Activated CD8-positive, alpha-beta memory T cell treated with anti-CD3 and anti-CD28 coated beads for 1 hour (primary cell): Measurements from ENCODE around the gene PRKAG2.
"Not testable (repeated sequence)": the region's sequence is repeated elsewhere in the genome, so short reads cannot be mapped to it uniquely, and the experiment has no call there.

Source experiments
- DNase-seq, 2 donors: peaks; one replicate each; pipeline ENCODE4 v3.0.0-alpha.2; 2020; ENCODE audit warnings: low read depth in 1 of 2; ENCODE audit errors: extremely low read depth in 1 of 2

Gene PRKAG2

DNA sequence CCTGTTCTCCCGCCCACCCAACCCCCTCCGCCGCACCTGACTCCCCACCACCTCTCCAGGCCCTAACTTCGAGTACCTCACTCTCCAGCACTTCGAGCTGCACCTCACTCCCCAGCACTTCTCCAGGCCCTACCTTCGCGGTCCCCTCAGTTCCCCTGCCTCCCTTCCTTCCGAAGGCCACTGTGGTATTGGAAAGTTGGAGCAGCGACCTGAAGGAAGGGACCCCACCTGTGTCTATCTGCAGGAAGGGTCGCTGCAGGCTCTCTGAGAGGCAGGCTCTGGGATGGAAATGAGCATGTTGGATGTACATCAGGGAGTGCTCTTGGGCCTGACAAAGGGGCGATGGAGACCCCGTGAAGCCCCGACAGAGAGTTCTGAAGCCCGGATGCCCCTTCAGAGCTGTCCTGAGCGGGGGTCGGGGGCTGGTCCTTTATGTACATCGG, 122.2 kb downstream of the PRKAG2 start:
- DNase-seq: no peak

DNA sequence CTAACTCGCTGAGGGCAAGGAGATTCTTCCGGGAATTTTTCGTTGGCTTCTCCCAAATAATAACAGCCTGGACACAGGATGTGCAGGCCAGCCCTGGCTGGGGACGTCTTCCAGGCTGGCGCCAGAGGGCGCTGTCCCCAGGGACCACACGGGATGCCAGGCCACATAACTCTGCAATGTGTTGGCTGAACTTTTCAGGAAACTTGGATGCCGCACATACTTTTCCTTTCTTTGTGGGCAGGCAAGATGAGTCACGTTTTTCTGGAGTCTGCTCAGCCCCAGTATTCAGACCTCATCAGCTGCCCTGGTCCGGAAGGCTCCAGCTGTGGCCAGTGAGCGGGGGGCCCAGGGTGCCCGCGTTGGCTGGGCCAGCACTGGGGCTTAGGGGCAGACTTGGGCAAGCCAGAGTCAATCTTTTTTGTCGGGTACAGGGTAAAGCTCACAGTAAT, 122.7 kb downstream of the PRKAG2 start:
- no peak for DNase-seq

GRCh38 chr7:151752816-151753595, 123.9 kb downstream of the PRKAG2 start:
- DNase-seq: no peak

DNA sequence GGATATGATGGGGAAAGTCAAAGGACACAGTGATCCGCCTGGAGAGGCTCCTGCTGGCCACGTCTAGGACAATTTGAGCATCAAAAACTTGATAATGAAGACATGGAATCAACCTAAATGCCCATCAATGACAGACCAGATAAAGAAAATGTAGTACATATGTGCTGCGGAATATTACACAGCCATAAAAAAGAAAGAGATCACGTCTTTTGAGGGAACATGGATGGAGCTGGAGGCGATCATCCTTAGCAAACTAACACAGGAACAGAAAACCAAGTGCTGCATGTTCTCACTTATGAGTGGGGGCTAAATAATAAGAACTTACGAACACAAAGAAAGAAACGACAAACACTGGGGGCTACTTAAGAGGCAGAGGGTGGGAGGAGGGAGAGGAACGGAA, 124.9 kb downstream of the PRKAG2 start:
- DNase-seq: no peak

GRCh38 chr7:151748733-151749132, 128.2 kb downstream of the PRKAG2 start:
- no peak for DNase-seq

- DNase-seq: not testable (repeated sequence)
Measured at GRCh38 chr7:151748021-151748420, 128.9 kb downstream of the PRKAG2 start.

DNA sequence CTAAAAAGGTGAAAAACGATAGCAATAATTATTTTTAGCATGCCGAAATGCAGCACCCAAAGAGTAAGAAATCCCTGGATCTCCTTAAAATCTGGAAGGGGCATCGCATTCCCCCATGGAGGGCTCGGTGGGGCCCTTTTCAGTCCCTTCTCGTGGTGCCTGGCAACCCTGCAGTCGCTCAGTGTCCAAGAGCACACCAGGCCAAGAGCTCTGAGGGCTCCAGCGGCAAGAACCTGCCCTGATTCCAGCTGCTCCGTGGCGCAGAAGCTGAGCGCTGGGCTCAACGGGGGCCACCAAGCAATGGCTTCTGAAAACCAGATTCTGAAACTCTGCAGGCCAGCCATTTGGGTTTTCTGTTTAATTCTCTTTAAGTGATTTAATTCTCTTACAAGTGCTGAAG, 131.2 kb downstream of the PRKAG2 start:
- no peak for DNase-seq

GRCh38 chr7:151744656-151745638, 132.0 kb downstream of the PRKAG2 start:
- no peak for DNase-seq

DNA sequence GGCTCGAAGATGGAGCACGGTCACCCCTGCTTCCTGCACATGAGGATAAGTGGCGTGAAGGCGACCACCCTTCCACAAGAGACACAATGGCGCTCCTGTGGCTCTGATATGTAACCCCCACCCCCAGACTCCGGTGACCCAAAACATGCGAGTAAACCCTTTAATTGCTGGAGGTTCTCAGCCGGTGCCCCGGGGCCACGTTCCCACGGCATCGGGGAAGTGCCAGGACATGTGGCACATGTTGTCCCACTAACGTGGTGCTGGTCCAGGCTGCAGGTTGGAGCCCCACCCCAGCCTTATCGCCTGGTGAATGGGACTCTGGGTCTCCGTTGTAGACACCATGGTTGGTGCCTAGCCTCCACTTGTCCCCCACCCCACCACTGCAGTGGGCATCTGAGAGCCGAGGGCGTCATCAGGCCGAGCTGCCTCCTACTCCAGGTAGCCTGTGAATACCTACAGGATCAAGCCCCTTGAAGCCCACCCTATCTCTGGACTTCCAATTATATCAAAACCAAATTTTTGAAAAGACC, 132.8 kb downstream of the PRKAG2 start:
- DNase-seq: no peak

DNA sequence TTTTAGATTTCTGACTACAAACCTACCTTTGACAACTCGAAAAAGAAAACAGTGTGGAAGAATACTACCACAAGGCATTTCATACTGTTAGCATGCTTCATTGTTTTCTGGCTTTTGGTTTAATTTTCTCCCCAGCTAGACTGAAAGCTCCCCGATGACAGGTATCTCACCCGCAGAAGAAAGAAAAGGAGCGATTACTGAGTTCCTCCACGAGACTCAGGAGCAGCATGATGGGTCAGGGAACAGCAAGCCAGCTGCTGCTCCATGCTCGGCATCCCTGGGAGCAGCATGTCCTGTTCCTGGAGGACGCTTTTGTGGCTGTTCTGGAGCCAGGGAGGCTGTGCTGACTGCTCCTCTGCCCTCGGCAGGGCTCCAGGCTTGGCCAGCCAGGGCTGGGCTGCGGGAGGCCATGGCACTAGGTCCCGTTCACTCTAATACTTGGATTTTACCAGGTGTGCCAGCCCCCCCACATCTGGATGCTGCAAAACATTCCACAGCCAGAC, 133.4 kb downstream of the PRKAG2 start:
- no peak for DNase-seq

DNA sequence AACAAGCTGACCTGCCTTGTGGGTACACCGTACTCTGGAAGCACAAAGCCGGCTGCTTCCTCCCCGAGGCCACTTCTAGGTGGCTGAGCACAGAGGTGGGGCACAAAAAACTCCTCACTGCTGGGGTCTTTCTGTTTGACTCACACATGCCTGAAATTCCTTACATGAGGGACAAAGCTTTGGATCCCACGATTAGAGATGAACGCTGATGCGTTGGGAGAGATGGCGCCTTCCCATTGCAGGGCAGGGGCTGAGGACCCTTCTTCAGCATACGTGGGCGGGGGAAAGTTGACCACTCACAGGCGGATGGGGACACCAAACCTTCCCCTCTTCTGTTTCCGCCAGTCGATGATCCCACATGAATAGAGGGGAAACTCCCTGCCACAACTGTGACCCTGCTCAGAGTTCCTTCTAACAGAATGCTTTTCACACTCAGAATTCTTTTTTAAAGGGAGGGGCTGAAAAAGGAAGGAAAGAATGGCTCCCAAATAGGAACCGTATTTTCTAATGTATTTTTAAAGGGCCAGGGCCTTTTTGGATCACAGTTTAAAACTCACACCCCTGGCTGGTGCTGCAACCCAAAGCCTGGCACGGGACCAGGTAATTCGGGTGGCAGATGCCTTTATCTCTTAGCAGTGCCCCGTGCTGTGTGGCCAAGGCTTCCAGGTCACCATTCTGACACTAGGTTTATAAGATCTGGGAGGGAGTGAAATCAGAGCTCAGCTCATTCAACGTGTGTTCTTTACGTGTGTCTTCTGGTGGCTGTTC, 134.0 kb downstream of the PRKAG2 start:
- no peak for DNase-seq

DNA sequence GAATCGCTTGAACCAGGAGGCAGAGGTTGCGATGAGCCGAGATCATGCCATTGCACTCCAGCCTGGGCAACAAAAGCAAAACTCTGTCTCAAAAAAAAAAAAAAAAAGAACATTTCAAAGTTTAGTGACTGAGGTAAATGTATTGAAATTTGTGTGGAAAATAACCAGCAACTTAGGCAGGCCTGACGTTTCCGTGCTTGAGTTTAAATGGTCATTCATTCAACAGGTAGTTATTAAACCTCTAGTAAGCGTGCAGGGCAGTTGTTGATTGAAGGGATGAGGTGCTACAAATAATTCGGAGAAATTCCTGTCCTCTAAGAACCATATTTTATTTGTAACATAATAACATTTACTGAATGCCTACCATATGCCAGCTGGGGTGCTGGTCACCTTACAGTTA, 135.3 kb downstream of the PRKAG2 start:
- DNase-seq: no peak

DNA sequence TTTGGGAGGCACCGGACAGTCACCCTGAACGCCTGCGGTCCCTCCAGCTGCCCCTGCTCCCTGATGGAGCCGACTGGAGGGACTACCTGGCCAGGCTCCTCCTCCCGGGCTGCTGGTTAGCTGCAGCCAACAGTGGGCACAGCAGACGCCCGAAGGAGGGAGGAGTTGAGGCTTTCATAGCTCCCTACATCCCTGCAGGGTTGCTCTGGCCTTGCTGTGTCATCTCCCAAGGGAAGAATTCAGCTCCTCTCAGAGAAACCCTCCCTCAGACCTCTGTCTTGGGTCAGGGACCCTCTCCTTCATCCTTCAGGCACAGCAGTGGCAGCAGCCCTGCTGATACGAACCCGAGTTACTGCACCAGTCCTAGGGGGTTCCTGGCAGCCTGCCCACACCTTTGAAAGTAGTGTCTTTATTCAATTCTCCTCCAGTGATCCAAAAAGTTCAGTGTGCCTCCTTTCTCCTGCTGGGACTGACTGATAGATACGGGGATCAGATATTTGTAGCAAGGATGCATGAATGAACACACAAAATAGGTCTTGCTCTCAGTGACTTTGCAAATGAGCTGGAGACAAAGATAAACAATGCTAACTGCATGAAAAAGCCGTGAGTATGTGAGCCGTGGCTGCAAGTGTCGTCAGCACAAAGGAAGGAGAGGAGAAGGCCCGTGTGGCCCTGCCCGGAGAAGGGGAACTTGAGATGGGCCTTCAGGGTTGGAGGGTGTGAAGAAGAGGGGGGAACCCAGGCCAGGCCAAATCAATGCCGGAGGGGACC, 136.6 kb downstream of the PRKAG2 start:
- no peak for DNase-seq

- DNase-seq: no peak
Measured at GRCh38 chr7:151738925-151739324, 138.0 kb downstream of the PRKAG2 start.

- no peak for DNase-seq
Measured at GRCh38 chr7:151736403-151736909, 140.5 kb downstream of the PRKAG2 start.

DNA sequence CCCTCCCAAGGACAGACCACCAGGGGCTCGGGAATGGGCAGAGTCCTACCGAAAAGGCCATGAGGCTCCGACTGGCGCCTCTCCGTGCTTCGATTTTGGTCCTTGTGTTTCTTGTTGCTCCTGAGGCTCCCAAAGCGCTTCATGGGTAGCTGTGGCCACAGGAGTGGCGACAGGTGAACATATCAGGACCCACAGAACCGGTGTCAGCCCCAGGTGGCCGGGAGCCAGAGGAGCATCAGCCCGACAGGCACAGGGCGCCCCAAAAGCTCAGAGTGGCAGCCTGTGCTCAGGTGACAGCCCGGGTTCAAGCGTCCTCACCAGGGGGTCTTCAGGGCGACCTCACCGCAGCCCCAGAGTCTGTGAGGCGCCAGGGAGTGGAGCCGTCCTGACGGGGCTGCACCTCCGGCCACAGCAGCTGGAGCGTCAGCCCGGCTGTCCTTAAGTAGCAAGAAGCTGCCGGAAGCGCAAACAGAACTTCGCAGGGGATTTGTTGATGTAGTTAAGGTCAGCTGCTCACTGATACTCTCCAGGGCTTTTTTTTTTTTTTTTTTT, 141.0 kb downstream of the PRKAG2 start:
- DNase-seq: no peak

DNA sequence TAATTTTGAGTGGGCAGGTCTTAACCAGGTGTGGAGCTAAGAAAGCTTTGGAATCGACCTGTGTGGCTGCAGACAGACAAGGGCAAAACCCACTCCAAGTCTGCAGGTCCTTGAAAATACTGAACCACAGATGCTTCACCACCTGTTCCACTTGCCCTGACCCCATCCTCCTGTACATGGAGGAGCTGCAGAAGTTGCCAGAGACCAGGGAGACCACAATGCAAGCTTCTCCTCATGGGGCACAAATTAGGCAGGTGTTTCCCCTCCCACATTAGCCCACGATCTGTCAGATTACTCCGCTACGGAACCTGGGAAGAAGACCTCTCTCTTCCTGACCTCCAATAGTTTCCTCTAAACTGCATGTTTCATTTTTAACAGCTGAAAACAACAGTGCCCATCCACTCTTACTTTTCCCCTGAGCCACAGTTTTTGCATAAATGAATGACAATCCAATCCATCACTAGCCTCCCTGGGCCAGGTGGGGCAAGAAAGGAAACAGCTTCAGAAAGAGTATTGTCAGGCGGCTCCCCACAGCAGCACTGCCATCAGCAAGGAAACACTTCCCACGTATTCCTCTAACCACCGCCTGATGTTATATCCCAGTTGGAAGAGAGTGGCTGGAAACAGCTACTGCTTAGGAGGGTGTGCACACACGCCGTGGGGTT, 141.6 kb downstream of the PRKAG2 start:
- DNase-seq: no peak

DNA sequence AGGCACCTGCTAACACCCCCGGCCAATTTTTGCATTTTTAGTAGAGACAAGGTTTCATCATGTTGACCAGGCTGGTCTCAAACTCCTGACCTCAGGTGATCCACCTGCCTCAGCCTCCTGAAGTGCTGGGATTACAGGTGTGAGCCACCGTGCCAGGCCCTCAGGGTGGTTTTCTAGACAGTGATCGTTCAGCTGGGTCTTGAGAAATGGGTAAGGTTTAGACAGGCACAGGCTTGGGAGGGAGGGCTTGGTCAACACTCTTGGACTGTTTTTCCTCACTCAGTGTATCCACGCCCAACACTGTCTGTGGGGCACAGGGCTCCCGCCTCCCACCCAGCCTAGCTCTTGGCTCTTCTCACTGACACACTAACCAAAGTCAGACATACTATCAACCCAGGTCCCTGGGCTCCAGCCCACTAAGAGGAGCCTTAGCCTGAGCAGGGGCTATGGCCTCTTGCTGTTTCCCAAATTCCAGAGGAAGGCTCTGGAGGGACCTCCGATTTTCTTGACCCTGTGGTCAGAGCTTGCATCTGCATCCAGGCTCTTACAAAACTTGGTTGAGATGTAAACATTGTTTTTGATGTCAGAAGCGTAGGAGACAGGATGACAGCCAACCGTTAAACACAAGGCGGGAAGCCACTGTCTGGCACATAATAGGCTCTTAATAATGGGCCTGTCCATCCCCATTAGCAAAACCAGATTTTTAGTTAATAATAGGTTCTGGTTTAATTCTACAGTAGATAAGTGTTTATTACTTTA, 143.9 kb downstream of the PRKAG2 start:
- no peak for DNase-seq
